HEK293T (cell line): Measurements from ENCODE around the gene HS3ST4.

ENCODE experiments used
- BHLHE40 ChIP-seq: fragments of 450-650 bp; IDR thresholded peaks from 2 replicates; pipeline ENCODE4 v1.6.1; 2016; ENCODE audit warnings: mild to moderate bottlenecking, moderate library complexity, borderline replicate concordance
- CTBP1 ChIP-seq: fragments of 450-650 bp; IDR thresholded peaks from 2 replicates; pipeline ENCODE4 v1.6.1; 2016; ENCODE audit warnings: borderline replicate concordance
- ELF4 ChIP-seq: fragments of 450-650 bp; IDR thresholded peaks from 2 replicates; pipeline ENCODE4 v1.6.1; 2017; ENCODE audit warnings: antibody characterized with exemption
- FOXA1 ChIP-seq: fragments of 450-650 bp; IDR thresholded peaks from 2 replicates; pipeline ENCODE4 v1.6.1; 2016; ENCODE audit warnings: mild to moderate bottlenecking
- FOXK2 ChIP-seq: fragments of 450-650 bp; IDR thresholded peaks from 2 replicates; pipeline ENCODE4 v1.6.1; 2016; ENCODE audit warnings: mild to moderate bottlenecking
- FOXM1 ChIP-seq: fragments of 450-650 bp; IDR thresholded peaks from 2 replicates; pipeline ENCODE4 v1.6.1; 2017; ENCODE audit warnings: mild to moderate bottlenecking, borderline replicate concordance
- L3MBTL2 ChIP-seq: fragments of 450-650 bp; conservative IDR thresholded peaks from 2 replicates; pipeline ENCODE4 v1.6.1; 2016; ENCODE audit warnings: mild to moderate bottlenecking
- NFRKB ChIP-seq: fragments of 450-650 bp; IDR thresholded peaks from 2 replicates; pipeline ENCODE4 v1.6.1; 2016; ENCODE audit warnings: mild to moderate bottlenecking, moderate library complexity
- SP1 ChIP-seq: fragments of 450-650 bp; IDR thresholded peaks from 2 replicates; pipeline ENCODE4 v1.6.1; 2017
- SUZ12 ChIP-seq: fragments of 450-650 bp; IDR thresholded peaks from 2 replicates; pipeline ENCODE4 v1.6.1; 2016; ENCODE audit warnings: mild to moderate bottlenecking

DNA sequence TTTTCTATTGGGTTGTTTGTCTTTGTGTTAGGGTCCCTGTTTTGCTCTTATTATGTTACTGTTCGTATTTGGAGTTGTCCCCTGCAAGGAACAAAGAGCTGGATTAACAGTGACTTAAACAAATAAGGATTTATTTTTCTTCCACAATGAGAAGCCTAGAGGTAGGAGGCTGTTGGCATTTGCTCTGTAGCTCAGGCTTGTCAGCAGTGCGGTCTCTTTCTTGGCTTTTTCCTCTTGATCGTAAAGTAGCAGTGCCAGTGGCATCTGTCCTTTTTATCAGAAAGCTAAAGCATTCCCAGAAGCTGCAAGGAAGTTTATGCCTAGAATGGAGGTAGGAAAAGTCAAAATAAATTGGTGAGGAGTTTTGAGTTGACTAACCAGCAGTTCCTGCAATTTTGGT lies 154.1 kb downstream of the HS3ST4 start:
- TF ChIP-seq FOXK2 (no peak), ELF4 (no peak), NFRKB (no peak), FOXM1 (no peak), CTBP1 (no peak), SP1 (no peak), BHLHE40 (no peak), SUZ12 (no peak), FOXA1 (no peak), L3MBTL2 (no peak)
